SJCRH30 (cell line): ENCODE measurements around the gene LHFPL2. TPM values are rescaled to one million over a fixed set of nuclear protein-coding genes. Genes with fewer than 3 reads are reported as not detected.
A peak's percentile ranks its signal among the peaks of the same experiment; 100 is the strongest.
"Not testable (repeated sequence)": the region's sequence is repeated elsewhere in the genome, so short reads cannot be mapped to it uniquely, and the experiment has no call there.

ENCODE experiments used
- DNase-seq, 2 experiments: peaks; one replicate each; pipeline ENCODE4 v3.0.0-alpha.2; 2015 to 2020
- H3K27ac ChIP-seq: fragments of 250-450 bp; sonication (Bioruptor Pico); 2 replicates; pipeline ENCODE4 v1.5.1; 2020; ENCODE audit warnings: mild to moderate bottlenecking, moderate library complexity
- H3K27me3 ChIP-seq: fragments of 250-450 bp; sonication (Bioruptor Pico); 2 replicates; pipeline ENCODE4 v1.5.1; 2020; ENCODE audit warnings: mild to moderate bottlenecking, moderate library complexity
- H3K36me3 ChIP-seq: fragments of 250-450 bp; sonication (Bioruptor Pico); 2 replicates; pipeline ENCODE4 v1.5.1; 2020; ENCODE audit warnings: mild to moderate bottlenecking, moderate library complexity
- H3K4me1 ChIP-seq: fragments of 250-450 bp; sonication (Bioruptor Pico); 2 replicates; pipeline ENCODE4 v1.5.1; 2020; ENCODE audit warnings: mild to moderate bottlenecking, moderate library complexity
- H3K4me3 ChIP-seq: fragments of 250-450 bp; sonication (Bioruptor Pico); 2 replicates; pipeline ENCODE4 v1.5.1; 2020; ENCODE audit warnings: mild to moderate bottlenecking, moderate library complexity
- H3K9me3 ChIP-seq: fragments of 250-450 bp; sonication (Bioruptor Pico); replicated peaks from 2 replicates; pipeline ENCODE4 v1.5.1; 2020; ENCODE audit warnings: mild to moderate bottlenecking, moderate library complexity
- total RNA-seq: library from RNA; depleted of rRNA; stranded (reverse); fragments of >200 nt; shearing (Covaris generic); gene quantifications from 2 replicates; pipeline ENCODE4 v1.2.3, GENCODE V29; 2014; rRNA removed

Gene LHFPL2
- total RNA-seq: 20.5 and 21.7 TPM in 2 replicates

- peak within 1 kb of the TSS; percentile 83 for H3K27ac ChIP-seq
- H3K4me3 ChIP-seq: peak within 1 kb of the TSS; percentile 81
- no peaks in the 10 kb centered on the region for H3K27me3 ChIP-seq
- H3K36me3 ChIP-seq: no peaks in the 10 kb centered on the region
- no peaks in the 10 kb centered on the region for H3K9me3 ChIP-seq
- DNase-seq: peak; percentile 72 to 76
- 0 out of 2 replicates have a peak, but pooled peaks cover under 1% of the 10 kb centered on the region for H3K4me1 ChIP-seq
Observed at GRCh38 chr5:78648359-78649210, at the start of gene LHFPL2. Gene LHFPL2 (minus strand): TSS chr5:78648772. CDS start chr5:78510213, 138,559 bp downstream.

- no peak for DNase-seq
- Histone ChIP-seq H3K4me3 (no peak overlapping the region), H3K27me3 (no peaks in the 10 kb centered on the region), H3K27ac (no peak overlapping the region), H3K36me3 (no peaks in the 10 kb centered on the region), H3K9me3 (no peaks in the 10 kb centered on the region; the same call in 1 of the 2 replicates), H3K4me1 (peaks cover 12% of the 10 kb centered on the region)
Observed at GRCh38 chr5:78696637-78697036, 48.1 kb upstream of the LHFPL2 start.

- H3K27ac ChIP-seq, H3K27me3 ChIP-seq, DNase-seq, H3K4me3 ChIP-seq, H3K9me3 ChIP-seq, H3K36me3 ChIP-seq: not testable (repeated sequence)
- peaks cover 13% of the 10 kb centered on the region for H3K4me1 ChIP-seq
Observed at GRCh38 chr5:78696052-78696451, 47.5 kb upstream of the LHFPL2 start.

- Histone ChIP-seq H3K27me3 (no peaks in the 10 kb centered on the region), H3K4me1 (peaks cover 8% of the 10 kb centered on the region; the same call in 1 of the 2 replicates), H3K9me3 (no peaks in the 10 kb centered on the region; the same call in 1 of the 2 replicates), H3K36me3 (no peaks in the 10 kb centered on the region), H3K4me3 (no peak overlapping the region), H3K27ac (no peak overlapping the region)
- no peak for DNase-seq
Observed at GRCh38 chr5:78693339-78693738, 44.8 kb upstream of the LHFPL2 start.

GRCh38 chr5:78691084-78691960, 42.8 kb upstream of the LHFPL2 start:
- DNase-seq: no peak
- H3K27ac ChIP-seq: no peak overlapping the region

GRCh38 chr5:78690253-78690972, 41.8 kb upstream of the LHFPL2 start:
- H3K4me1 ChIP-seq: peaks cover 8% of the 10 kb centered on the region; the same call in 1 of the 2 replicates
- no peak overlapping the region for H3K27ac ChIP-seq
- peaks cover 3% of the 10 kb centered on the region; the same call in 1 of the 2 replicates for H3K9me3 ChIP-seq
- DNase-seq: peak in 1 of 2 experiments; percentile 32
- no peaks in the 10 kb centered on the region for H3K36me3 ChIP-seq
- H3K27me3 ChIP-seq: no peaks in the 10 kb centered on the region
- no peak overlapping the region for H3K4me3 ChIP-seq

More at GRCh38 chr5:78691084-78691960, 42.8 kb upstream of the LHFPL2 start:
- H3K4me1 ChIP-seq: peaks cover 8% of the 10 kb centered on the region; the same call in 1 of the 2 replicates
- peaks cover 3% of the 10 kb centered on the region; the same call in 1 of the 2 replicates for H3K9me3 ChIP-seq
- H3K4me3 ChIP-seq: no peak overlapping the region
- no peaks in the 10 kb centered on the region for H3K27me3 ChIP-seq
- H3K36me3 ChIP-seq: no peaks in the 10 kb centered on the region

- Histone ChIP-seq H3K4me1 (peaks cover 8% of the 10 kb centered on the region; the same call in 1 of the 2 replicates), H3K36me3 (no peaks in the 10 kb centered on the region), H3K9me3 (peaks cover 3% of the 10 kb centered on the region; the same call in 1 of the 2 replicates), H3K27me3 (no peaks in the 10 kb centered on the region), H3K4me3 (no peak overlapping the region), H3K27ac (no peak overlapping the region)
- no peak for DNase-seq
Observed at GRCh38 chr5:78689540-78690252, 41.1 kb upstream of the LHFPL2 start.

GRCh38 chr5:78687514-78687913, 38.9 kb upstream of the LHFPL2 start:
- H3K36me3 ChIP-seq, H3K4me3 ChIP-seq, H3K9me3 ChIP-seq, H3K27me3 ChIP-seq, H3K27ac ChIP-seq, H3K4me1 ChIP-seq, DNase-seq: not testable (repeated sequence)

- H3K36me3 ChIP-seq, DNase-seq, H3K9me3 ChIP-seq, H3K27ac ChIP-seq, H3K27me3 ChIP-seq, H3K4me3 ChIP-seq, H3K4me1 ChIP-seq: not testable (repeated sequence)
Observed at GRCh38 chr5:78683905-78684304, 35.3 kb upstream of the LHFPL2 start.

GRCh38 chr5:78679905-78680304, 31.3 kb upstream of the LHFPL2 start:
- H3K36me3 ChIP-seq: no peaks in the 10 kb centered on the region
- no peaks in the 10 kb centered on the region; the same call in 1 of the 2 replicates for H3K9me3 ChIP-seq
- H3K27ac ChIP-seq: no peak overlapping the region
- H3K27me3 ChIP-seq: no peaks in the 10 kb centered on the region
- no peak for DNase-seq
- no peak overlapping the region for H3K4me3 ChIP-seq
- peaks cover 9% of the 10 kb centered on the region for H3K4me1 ChIP-seq

GRCh38 chr5:78677777-78678668, 29.5 kb upstream of the LHFPL2 start:
- Histone ChIP-seq H3K27ac (peak overlapping the region; percentile 30), H3K4me1 (peaks cover 9% of the 10 kb centered on the region), H3K9me3 (no peaks in the 10 kb centered on the region; the same call in 1 of the 2 replicates), H3K27me3 (no peaks in the 10 kb centered on the region), H3K4me3 (no peak overlapping the region), H3K36me3 (no peaks in the 10 kb centered on the region)
- DNase-seq: peak; percentile 62 to 67

- H3K4me3 ChIP-seq: no peak overlapping the region
Observed at GRCh38 chr5:78675956-78676730, 27.6 kb upstream of the LHFPL2 start.

More at GRCh38 chr5:78675956-78676730, 27.6 kb upstream of the LHFPL2 start:
- Histone ChIP-seq H3K4me1 (peaks cover 9% of the 10 kb centered on the region), H3K36me3 (no peaks in the 10 kb centered on the region), H3K27ac (no peak overlapping the region), H3K27me3 (no peaks in the 10 kb centered on the region), H3K9me3 (no peaks in the 10 kb centered on the region)
- DNase-seq: no peak
